ENCODE data around the gene DNAJC12.

Gene DNAJC12

GRCh38 chr10:67789769-67790168 is 48.2 kb downstream of the DNAJC12 start:
- no peak for TF ChIP-seq CTCF (IDR thresholded peaks at IDR 0.05; ENCODE audit: low read depth, low read length, missing control alignments)
- in situ Hi-C loops (cut with HindIII; ENCODE audit: low sequenced_read_pairs): no loop called here
- no peak for DNase-seq (ENCODE audit: low read depth)
- H3K4me3 ChIP-seq (ENCODE audit: low read depth, low read length): no peak overlapping the region

- no peak overlapping the region for H3K4me3 ChIP-seq (ENCODE audit: low read depth, low read length)
- in situ Hi-C loops (cut with HindIII; ENCODE audit: low sequenced_read_pairs): no loop called here
- no peak for DNase-seq (ENCODE audit: low read depth)
- TF ChIP-seq CTCF (IDR thresholded peaks at IDR 0.05; ENCODE audit: low read depth, low read length, missing control alignments): peak; percentile 17
Measured at GRCh38 chr10:67788028-67788886, 49.7 kb downstream of the DNAJC12 start.

- TF ChIP-seq CTCF (IDR thresholded peaks at IDR 0.05; ENCODE audit: low read depth, low read length, missing control alignments): no peak
- no peak for DNase-seq (ENCODE audit: low read depth)
- no peak overlapping the region for H3K4me3 ChIP-seq (ENCODE audit: low read depth, low read length)
- in situ Hi-C loops (cut with HindIII; ENCODE audit: low sequenced_read_pairs): no loop called here
Measured at GRCh38 chr10:67785098-67785497, 52.9 kb downstream of the DNAJC12 start.

GRCh38 chr10:67784474-67784873 is 53.5 kb downstream of the DNAJC12 start:
- no peak for DNase-seq (ENCODE audit: low read depth)
- no peak overlapping the region for H3K4me3 ChIP-seq (ENCODE audit: low read depth, low read length)
- in situ Hi-C loops (cut with HindIII; ENCODE audit: low sequenced_read_pairs): no loop called here
- no peak for TF ChIP-seq CTCF (IDR thresholded peaks at IDR 0.05; ENCODE audit: low read depth, low read length, missing control alignments)

- TF ChIP-seq CTCF (IDR thresholded peaks at IDR 0.05; ENCODE audit: low read depth, low read length, missing control alignments): no peak
- no peak overlapping the region for H3K4me3 ChIP-seq (ENCODE audit: low read depth, low read length)
- DNase-seq (ENCODE audit: low read depth): no peak
- in situ Hi-C loops (cut with HindIII; ENCODE audit: low sequenced_read_pairs): no loop called here
Measured at GRCh38 chr10:67783606-67784294, 54.2 kb downstream of the DNAJC12 start.

GRCh38 chr10:67782530-67782929 is 55.5 kb downstream of the DNAJC12 start:
- H3K4me3 ChIP-seq (ENCODE audit: low read depth, low read length): no peak overlapping the region
- DNase-seq (ENCODE audit: low read depth): no peak
- no peak for TF ChIP-seq CTCF (IDR thresholded peaks at IDR 0.05; ENCODE audit: low read depth, low read length, missing control alignments)
- in situ Hi-C loops (cut with HindIII; ENCODE audit: low sequenced_read_pairs): no loop called here

Measured in astrocyte of the cerebellum (primary cell).